Bronchial epithelial cell (primary cell): ENCODE data around the gene PCMT1. TPM values are rescaled to one million over a fixed set of nuclear protein-coding genes. Genes with fewer than 3 reads are reported as not detected.

Experiments used
- DNase-seq: peaks from one replicate; pipeline ENCODE4 v3.0.0-alpha.2; 2010; ENCODE audit warnings: low read depth
- FAIRE-seq: peaks from 2 replicates; lab custom pipeline; 2011; peaks lifted over from hg19 to GRCh38; lab: Jason Lieb, UNC
- H3K27me3 ChIP-seq: 2 replicates; pipeline ENCODE4 v1.5.1; 2011; ENCODE audit warnings: low read length; ENCODE audit not compliant: control insufficient read depth, insufficient read depth
- H3K36me3 ChIP-seq: 2 replicates; pipeline ENCODE4 v1.5.1; 2011; ENCODE audit warnings: low read length; ENCODE audit not compliant: control insufficient read depth, insufficient read depth
- H3K4me3 ChIP-seq: 2 replicates; pipeline ENCODE4 v1.5.1; 2011; ENCODE audit warnings: mild to moderate bottlenecking, low read depth, low read length, control low read depth
- CTCF ChIP-seq: IDR thresholded peaks from 2 replicates; pipeline ENCODE4 v1.5.1; 2011; ENCODE audit warnings: mild to moderate bottlenecking, moderate library complexity, low read length, control low read depth, inconsistent platforms; ENCODE audit not compliant: insufficient read depth, severe bottlenecking
- total RNA-seq: library from RNA; depleted of rRNA; stranded (reverse); fragments of >200 nt; gene quantifications from 2 replicates; pipeline ENCODE4 v1.2.1, GENCODE V29; 2014

The PCMT1 gene
- total RNA-seq, 1 donor from 2014 or later: 159 TPM

- no peak for FAIRE-seq
Observed at GRCh38 chr6:149813351-149813750, 63.8 kb downstream of the PCMT1 start.

GRCh38 chr6:149815788-149816187, 66.2 kb downstream of the PCMT1 start:
- Histone ChIP-seq H3K4me3 (no peak overlapping the region), H3K27me3 (no peaks in the 10 kb centered on the region), H3K36me3 (peaks cover 6% of the 10 kb centered on the region)
- no peak for TF ChIP-seq CTCF
- FAIRE-seq (no peak), DNase-seq (no peak)

More at GRCh38 chr6:149813351-149813750, 63.8 kb downstream of the PCMT1 start:
- TF ChIP-seq CTCF: no peak
- Histone ChIP-seq H3K36me3 (no peaks in the 10 kb centered on the region), H3K4me3 (no peak overlapping the region), H3K27me3 (no peaks in the 10 kb centered on the region)
- DNase-seq: no peak

- FAIRE-seq: no peak
- peaks cover 16% of the 10 kb centered on the region for H3K36me3 ChIP-seq
- H3K4me3 ChIP-seq: no peak overlapping the region
- TF ChIP-seq CTCF: no peak
- no peak for DNase-seq
- H3K27me3 ChIP-seq: no peaks in the 10 kb centered on the region
Observed at GRCh38 chr6:149820506-149820905, 71.0 kb downstream of the PCMT1 start.

GRCh38 chr6:149821492-149821891, 72.0 kb downstream of the PCMT1 start:
- no peaks in the 10 kb centered on the region for H3K27me3 ChIP-seq
- H3K36me3 ChIP-seq: peaks cover 23% of the 10 kb centered on the region
- no peak for TF ChIP-seq CTCF
- FAIRE-seq (no peak), DNase-seq (no peak)
- no peak overlapping the region for H3K4me3 ChIP-seq

- Histone ChIP-seq H3K27me3 (no peaks in the 10 kb centered on the region), H3K36me3 (peaks cover 28% of the 10 kb centered on the region), H3K4me3 (no peak overlapping the region)
- no peak for DNase-seq
- TF ChIP-seq CTCF: no peak
- FAIRE-seq: no peak
Observed at GRCh38 chr6:149823013-149823412, 73.5 kb downstream of the PCMT1 start.

- Histone ChIP-seq H3K27me3 (no peaks in the 10 kb centered on the region), H3K4me3 (no peak overlapping the region), H3K36me3 (peaks cover 30% of the 10 kb centered on the region)
- DNase-seq (no peak), FAIRE-seq (no peak)
- TF ChIP-seq CTCF: no peak
Observed at GRCh38 chr6:149825292-149825691, 75.8 kb downstream of the PCMT1 start.
